K562 (cell line): ENCODE measurements around the gene CAPZB. TPM values are rescaled to one million over a fixed set of nuclear protein-coding genes. Genes with fewer than 3 reads are reported as not detected.

ENCODE experiments used
- ATAC-seq: fragments of 200-7000 bp; cut with Tn5 transposase; 3 replicates; pipeline ENCODE4 v1.9.1; 2020; ENCODE audit warnings: moderate library complexity
- BruUV-seq: library from RNA; stranded (reverse); fragments of 400-500 nt; replicated peaks from 2 replicates; lab custom pipeline; 2021; lab: Mats Ljungman, UMichigan
- CTCF ChIA-PET: fragments of 300-600 bp; formaldehyde crosslinking; extraction: SDS; loops from one replicate; lab custom pipeline; 2021; ENCODE audit warnings: low intra/inter-chr PET ratio; lab: Yijun Ruan, JAX
- POLR2A ChIA-PET: fragments of 300-600, 350-650 bp; sonication (Branson Sonifier 250); formaldehyde crosslinking; extraction: SDS; loops from one replicate; lab custom pipeline; 2021; ENCODE audit warnings: antibody characterized with exemption, inconsistent platforms; lab: Yijun Ruan, JAX
- DNase-seq, 4 experiments: peaks; one replicate each; pipeline versions ENCODE4 v3.0.0 to v3.0.0-alpha.2; 2011 to 2018; ENCODE audit warnings: low spot score in 3 of 4, mixed read lengths in 3 of 4; ENCODE audit errors: extremely low read depth in 1 of 4
- FAIRE-seq: peaks from 2 replicates; lab custom pipeline; 2011; peaks lifted over from hg19 to GRCh38; lab: Jason Lieb, UNC
- H2AFZ ChIP-seq: 2 replicates; pipeline ENCODE4 v1.6.0; 2011; ENCODE audit warnings: low read depth, low read length, control low read depth, inconsistent platforms
- H3K27ac ChIP-seq: fragments of 200-600 bp; 3 replicates; pipeline ENCODE4 v1.8.0; 2011; ENCODE audit warnings: low read depth, mild to moderate bottlenecking, control low read depth, inconsistent platforms, low read length, moderate library complexity, mixed read lengths; ENCODE audit errors: extremely low read depth
- H3K27me3 ChIP-seq, 2 experiments: fragments of 300-600 bp in 1 of 2; 2 replicates in 1 of 2; 3 replicates in 1 of 2; pipeline versions ENCODE4 v1.6.0 to v1.8.0; 2011; ENCODE audit warnings: inconsistent platforms in 2 of 2, low read length in 2 of 2, mild to moderate bottlenecking in 1 of 2, mixed read lengths in 1 of 2, moderate library complexity in 1 of 2; ENCODE audit not compliant: control insufficient read depth in 2 of 2, insufficient read depth in 2 of 2
- H3K36me3 ChIP-seq: fragments of 300-600 bp; 3 replicates; pipeline ENCODE4 v1.8.0; 2011; ENCODE audit warnings: mild to moderate bottlenecking, low read length, inconsistent platforms; ENCODE audit not compliant: control insufficient read depth, insufficient read depth
- H3K4me1 ChIP-seq, 2 experiments: fragments of 200-600 bp in 1 of 2; replicated peaks in 1 of 2; 2 replicates in 1 of 2; 3 replicates in 1 of 2; pipeline versions ENCODE4 v1.5.1 to v1.8.0; 2011; ENCODE audit warnings: inconsistent platforms in 2 of 2, low read length in 2 of 2, mild to moderate bottlenecking in 1 of 2, mixed read lengths in 1 of 2, moderate library complexity in 1 of 2; ENCODE audit not compliant: control insufficient read depth in 2 of 2, insufficient read depth in 2 of 2
- H3K4me2 ChIP-seq: 2 replicates; pipeline ENCODE4 v1.6.1; 2011; ENCODE audit warnings: low read length, control low read depth, inconsistent platforms, mixed read lengths; ENCODE audit not compliant: insufficient read depth
- H3K4me3 ChIP-seq: fragments of 200-600 bp; sonication (generic), shearing (Covaris generic); 2 replicates; pipeline ENCODE4 v1.5.1; 2016; ENCODE audit warnings: control low read depth, inconsistent platforms
- H3K79me2 ChIP-seq: fragments of 200-600 bp; 3 replicates; pipeline ENCODE4 v1.8.0; 2011; ENCODE audit warnings: low read length, inconsistent platforms; ENCODE audit not compliant: control insufficient read depth, insufficient read depth
- H3K9ac ChIP-seq, 2 experiments: 2 replicates each; pipeline versions ENCODE4 v1.6.0 to v1.6.1; 2011; ENCODE audit warnings: low read depth in 2 of 2, low read length in 2 of 2, control low read depth in 1 of 2, inconsistent platforms in 1 of 2, mild to moderate bottlenecking in 1 of 2, mixed read lengths in 1 of 2; ENCODE audit not compliant: insufficient read depth in 1 of 2
- H3K9me1 ChIP-seq: one replicate; pipeline ENCODE4 v1.6.0; 2011; ENCODE audit warnings: inconsistent platforms, mild to moderate bottlenecking, low read length, moderate library complexity; ENCODE audit not compliant: control insufficient read depth, insufficient read depth
- H3K9me3 ChIP-seq: replicated peaks from 2 replicates; pipeline ENCODE4 v1.5.1; 2011; ENCODE audit warnings: low read depth, low read length, inconsistent platforms; ENCODE audit not compliant: control insufficient read depth, insufficient read depth
- H4K20me1 ChIP-seq: replicated peaks from 2 replicates; pipeline ENCODE4 v1.6.1; 2011; ENCODE audit warnings: low read length, inconsistent platforms, mixed read lengths; ENCODE audit not compliant: control insufficient read depth, insufficient read depth
- BCOR ChIP-seq: fragments of 450-650 bp; IDR thresholded peaks from 2 replicates; pipeline ENCODE4 v1.6.1; 2016
- ILF3 ChIP-seq: fragments of 450-650 bp; IDR thresholded peaks from 2 replicates; pipeline ENCODE4 v1.6.1; 2018; ENCODE audit warnings: antibody characterized with exemption, mild to moderate bottlenecking, moderate library complexity, borderline replicate concordance
- KLF16 ChIP-seq: IDR thresholded peaks from 2 replicates; pipeline ENCODE4 v1.6.1; 2016; ENCODE audit warnings: antibody characterized with exemption
- PURB ChIP-seq: sonication (generic); formaldehyde crosslinking; IDR thresholded peaks from 2 replicates; pipeline ENCODE4 v1.9.0; 2021; ENCODE audit warnings: low read depth, mild to moderate bottlenecking, missing genetic modification reagents
- RBM25 ChIP-seq: fragments of 200-400 bp; formaldehyde crosslinking; IDR thresholded peaks from 2 replicates; pipeline ENCODE4 v1.6.1; 2018; ENCODE audit warnings: low read length, low read depth, moderate library complexity; ENCODE audit not compliant: severe bottlenecking
- ZFP36 ChIP-seq: fragments of 150-350 bp; IDR thresholded peaks from 2 replicates; pipeline ENCODE4 v1.6.1; 2018; ENCODE audit warnings: low read length, low read depth; ENCODE audit not compliant: partially characterized antibody
- ZNF740 ChIP-seq, 3 experiments: fragments of 200-800 bp in 1 of 3; sonication (Bioruptor generic) in 1 of 3; sonication (generic) in 1 of 3; formaldehyde crosslinking in 1 of 3; IDR thresholded peaks; 2 replicates each; pipeline versions ENCODE4 v1.6.1 to v1.8.0; 2016 to 2022; ENCODE audit warnings: mild to moderate bottlenecking in 2 of 3, missing compliant biosample characterization in 2 of 3, missing genetic modification characterization in 2 of 3, missing genetic modification reagents in 1 of 3
- WGBS: fragments of 100-300 bp; shearing (Covaris generic); methylation state at CpG from one replicate; pipeline ENCODE4 v1.1.6; 2016; ENCODE audit warnings: low coverage, mixed read lengths; ENCODE audit not compliant: insufficient coverage; ENCODE audit errors: missing lambda C conversion rate; 5-methylcytosine and 5-hydroxymethylcytosine counted together
- in situ Hi-C: fragments of 300-500 bp; cut with MboI; formaldehyde crosslinking; loops from 4 replicates; pipeline ENCODE4 v1.15.0; 2018; ENCODE audit warnings: inconsistent platforms, mixed read lengths
- intact Hi-C: fragments of 100-400 bp; cut with micrococcal nuclease; formaldehyde crosslinking; loops from 2 replicates; pipeline ENCODE4 v1.14.2; 2022
- polyA plus RNA-seq, 8 experiments: library from polyadenylated mRNA; depleted of rRNA in 4 of 8; stranded (reverse) in 5 of 8; unstranded in 3 of 8; fragments of >200 nt; fragmentation: Nextera tagmentation in 2 of 8; fragmentation: Illumina TruSeq in 1 of 8; extraction: Ambion mirVana in 2 of 8; extraction: Trizol in 1 of 8; gene quantifications; 2 replicates each; pipeline versions ENCODE4 v1.2.1 to v1.2.3, GENCODE V29; 2011 to 2014; ENCODE audit warnings: inconsistent platforms in 1 of 8, missing spikeins in 1 of 8
- total RNA-seq, 7 experiments: library from RNA; depleted of rRNA in 6 of 7; stranded (reverse); fragments of >200 nt in 6 of 7; fragmentation: Illumina TruSeq in 2 of 7; extraction: Trizol in 2 of 7; gene quantifications; 2 replicates each; pipeline versions ENCODE4 v1.2.1 to v1.2.3, GENCODE V29; 2011 to 2021; ENCODE audit warnings: low replicate concordance in 1 of 7
- TF ChIP-seq, protein P1 (sequence below): fragments of 450-650 bp; formaldehyde crosslinking; IDR thresholded peaks from 2 replicates; pipeline ENCODE4 v1.4.0; 2022; ENCODE audit warnings: mild to moderate bottlenecking, moderate library complexity

CAPZB gene
- total and polyA plus RNA-seq, 9 of the 15 experiments (the other 6 are each of a cell fraction or from before 2014, with no cell fraction given): 57.6 to 297 (median 125) TPM

GRCh38 chr1:19398309-19398760 is 87.0 kb downstream of the CAPZB start (continued):
- no peak for TF ChIP-seq ILF3
- no peak for TF ChIP-seq ZNF740 (CRISPR knock-in tag; IDR thresholded peaks at IDR 0.05)
- no peak for TF ChIP-seq ZNF740 (tag; IDR thresholded peaks at IDR 0.05)
- no peak for TF ChIP-seq KLF16
- TF ChIP-seq, protein P1, sequence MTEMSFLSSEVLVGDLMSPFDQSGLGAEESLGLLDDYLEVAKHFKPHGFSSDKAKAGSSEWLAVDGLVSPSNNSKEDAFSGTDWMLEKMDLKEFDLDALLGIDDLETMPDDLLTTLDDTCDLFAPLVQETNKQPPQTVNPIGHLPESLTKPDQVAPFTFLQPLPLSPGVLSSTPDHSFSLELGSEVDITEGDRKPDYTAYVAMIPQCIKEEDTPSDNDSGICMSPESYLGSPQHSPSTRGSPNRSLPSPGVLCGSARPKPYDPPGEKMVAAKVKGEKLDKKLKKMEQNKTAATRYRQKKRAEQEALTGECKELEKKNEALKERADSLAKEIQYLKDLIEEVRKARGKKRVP (CRISPR knock-in tag): no peak

DNA sequence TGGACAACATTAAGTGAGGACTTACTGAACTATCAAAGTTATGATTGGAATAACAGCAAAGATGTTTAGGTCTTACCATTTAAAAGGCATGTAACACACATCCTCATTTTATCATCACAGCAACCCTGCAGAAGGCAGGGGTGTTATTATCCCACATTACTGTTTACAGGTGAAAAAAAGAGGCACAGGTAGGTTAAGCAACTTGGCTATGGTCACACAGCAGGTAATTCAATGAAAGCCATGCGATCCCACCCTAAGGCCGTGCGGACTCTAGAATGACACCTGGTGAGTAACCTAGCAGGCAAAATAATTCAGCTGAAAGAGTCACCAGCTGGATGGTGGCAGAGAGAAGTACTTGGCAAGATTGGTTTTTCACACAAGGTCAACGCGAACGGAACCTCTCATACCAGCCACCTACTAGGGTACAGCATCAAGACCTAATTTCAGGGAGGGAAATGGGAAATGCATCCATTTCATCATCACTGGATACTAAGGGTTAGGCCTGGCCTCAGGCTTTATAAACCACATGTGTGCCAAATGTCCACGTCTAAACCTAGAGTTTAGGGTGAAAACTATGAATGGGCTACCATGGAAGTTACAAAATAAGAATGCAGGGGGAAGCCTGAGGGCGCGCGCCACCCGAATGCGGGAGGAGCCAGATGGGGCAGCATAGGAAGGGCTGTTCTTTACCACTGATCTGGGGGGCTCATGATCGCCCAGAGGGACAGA is 88.0 kb downstream of the CAPZB start:
- H3K4me2 ChIP-seq: no peak overlapping the region
- H4K20me1 ChIP-seq: peaks cover 26% of the 10 kb centered on the region; the same call in 1 of the 2 replicates
- no peak overlapping the region for H3K4me3 ChIP-seq
- peaks cover 14% of the 10 kb centered on the region; the same call in 2 of the 3 replicates for H3K79me2 ChIP-seq
- no peaks in the 10 kb centered on the region for H3K9me3 ChIP-seq
- no peaks in the 10 kb centered on the region for H3K27me3 ChIP-seq
- H3K9me1 ChIP-seq: peaks cover 3% of the 10 kb centered on the region
- H3K9ac ChIP-seq: no peak overlapping the region
- no peaks in the 10 kb centered on the region for H3K36me3 ChIP-seq
- BruUV-seq: no TSS peak
- in situ Hi-C loops: no loop called here
- DNase-seq (no peak), ATAC-seq (no peak), FAIRE-seq (no peak)
- no peak overlapping the region for H2AFZ ChIP-seq
- TF ChIP-seq BCOR (peak; percentile 44; the same call in 1 of the 2 replicates), PURB (CRISPR knock-in tag) (no peak), ZFP36 (peak; percentile 70), RBM25 (peak; percentile 91)
- no peak overlapping the region for H3K27ac ChIP-seq
- ChIA-PET POLR2A (interaction anchor here (0.6 to 0.7 kb wide), 2 partner anchors 9 to 353 kb away, joined by 3 read pairs; no protein-coding TSS in a partner anchor), CTCF (no interaction called here)
- H3K4me1 ChIP-seq: peaks cover 0 to 19% of the 10 kb centered on the region in 2 experiments; a peak in 2 of 5 replicates
- intact Hi-C loops: no loop called here
- 93% methylated on average over 13 of the region's 13 CpGs for whole genome bisulfite sequencing
